GM12892 (cell line): Measurements from ENCODE around the gene CMIP.

Experiments used
- POLR2A ChIP-seq: IDR thresholded peaks from 2 replicates; pipeline ENCODE4 v1.6.1; 2011; ENCODE audit warnings: low read depth, low read length, control low read depth
- POLR2AphosphoS5 ChIP-seq: IDR thresholded peaks from 2 replicates; pipeline ENCODE4 v1.6.1; 2011; ENCODE audit warnings: low read depth, low read length, control low read depth
- TAF1 ChIP-seq: IDR thresholded peaks from 2 replicates; pipeline ENCODE4 v1.6.1; 2011; ENCODE audit warnings: low read depth, mild to moderate bottlenecking, control low read depth, low read length, borderline replicate concordance

GRCh38 chr16:81427219-81427618 lies 17.4 kb upstream of the CMIP start:
- TF ChIP-seq POLR2AphosphoS5 (no peak), POLR2A (no peak), TAF1 (no peak)
